ENCODE measurements around the gene SYDE1. TPM values are rescaled to one million over a fixed set of nuclear protein-coding genes. Genes with fewer than 3 reads are reported as not detected.
A peak's percentile ranks its signal among the peaks of the same experiment; 100 is the strongest.
"Not testable (repeated sequence)": the region's sequence is repeated elsewhere in the genome, so short reads cannot be mapped to it uniquely, and the experiment has no call there.

The SYDE1 gene
- total and polyA plus RNA-seq, 12 donors, result 9.4 to 17.1 (median 12.8) TPM

DNA sequence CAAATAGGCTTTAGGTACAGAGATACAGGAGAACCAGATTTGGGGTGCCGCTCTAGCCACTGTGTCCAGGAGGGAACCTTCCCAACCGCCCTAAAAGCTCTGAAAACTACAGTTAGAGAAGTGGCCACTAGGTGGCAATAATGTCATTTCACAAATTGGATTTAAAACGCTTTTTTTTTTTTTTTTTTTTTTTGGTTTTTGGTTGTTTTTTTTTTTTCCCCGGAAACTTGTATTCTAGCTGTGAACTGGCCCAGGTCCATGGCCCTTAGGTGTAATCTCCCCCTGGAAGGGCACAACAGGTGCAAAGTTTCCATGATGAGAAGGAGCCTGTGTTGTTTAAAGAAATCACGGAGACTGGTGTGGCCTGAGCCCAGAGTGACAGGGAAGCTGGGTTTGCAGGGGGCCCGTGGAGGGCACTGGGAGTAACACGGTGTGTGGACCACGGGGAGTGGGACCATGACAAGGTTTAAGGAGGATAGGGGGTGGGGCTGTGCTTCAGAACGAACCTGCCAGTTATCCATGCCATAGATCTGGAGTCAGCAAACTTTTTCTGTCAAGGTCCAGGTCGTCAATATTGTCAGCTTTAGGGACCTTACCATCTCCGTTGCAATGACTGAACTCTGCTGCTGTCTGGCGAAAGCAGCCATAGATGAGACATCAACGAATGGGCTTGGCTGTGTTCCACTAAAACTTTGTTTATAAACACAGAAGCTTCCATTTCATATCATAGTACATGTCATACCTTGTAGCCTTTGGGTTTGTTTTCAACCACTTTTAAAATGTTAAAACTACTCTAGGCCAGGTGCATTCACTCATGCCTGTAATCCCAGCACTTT lies 15.1 kb upstream of the SYDE1 start:
- intact Hi-C loops (cut with DNase I), result loop anchor here in 9 of 10 donors (1.0 to 10.0 kb wide), 10 partner anchors 55 to 465 kb away; partner anchors contain the start of gene RASAL3 (in 1 of the 9)
- Histone ChIP-seq H3K4me1 (peaks cover 0 to 6% (median 0%) of the 10 kb centered on the region in 9 donors), H3K4me3 (no peak overlapping the region), H3K27me3 (peaks cover 0 to 20% (median 6%) of the 10 kb centered on the region in 7 donors), H3K36me3 (no peaks in the 10 kb centered on the region), H3K9me3 (no peaks in the 10 kb centered on the region), H3K27ac (no peak overlapping the region)
- TF ChIP-seq, protein P1, sequence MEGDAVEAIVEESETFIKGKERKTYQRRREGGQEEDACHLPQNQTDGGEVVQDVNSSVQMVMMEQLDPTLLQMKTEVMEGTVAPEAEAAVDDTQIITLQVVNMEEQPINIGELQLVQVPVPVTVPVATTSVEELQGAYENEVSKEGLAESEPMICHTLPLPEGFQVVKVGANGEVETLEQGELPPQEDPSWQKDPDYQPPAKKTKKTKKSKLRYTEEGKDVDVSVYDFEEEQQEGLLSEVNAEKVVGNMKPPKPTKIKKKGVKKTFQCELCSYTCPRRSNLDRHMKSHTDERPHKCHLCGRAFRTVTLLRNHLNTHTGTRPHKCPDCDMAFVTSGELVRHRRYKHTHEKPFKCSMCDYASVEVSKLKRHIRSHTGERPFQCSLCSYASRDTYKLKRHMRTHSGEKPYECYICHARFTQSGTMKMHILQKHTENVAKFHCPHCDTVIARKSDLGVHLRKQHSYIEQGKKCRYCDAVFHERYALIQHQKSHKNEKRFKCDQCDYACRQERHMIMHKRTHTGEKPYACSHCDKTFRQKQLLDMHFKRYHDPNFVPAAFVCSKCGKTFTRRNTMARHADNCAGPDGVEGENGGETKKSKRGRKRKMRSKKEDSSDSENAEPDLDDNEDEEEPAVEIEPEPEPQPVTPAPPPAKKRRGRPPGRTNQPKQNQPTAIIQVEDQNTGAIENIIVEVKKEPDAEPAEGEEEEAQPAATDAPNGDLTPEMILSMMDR (IDR thresholded peaks at IDR 0.05), result peak; percentile 52 to 76 (median 72)
- DNase-seq (peak; percentile 15 to 70), ATAC-seq (peak in 7 of 8 donors; percentile 41 to 64 (median 57))
- 18 to 20% methylated on average over 12 to 13 of the region's 13 CpGs for WGBS, 2 donors

GRCh38 chr19:15093001-15093400 lies 14.2 kb upstream of the SYDE1 start:
- no peak for ATAC-seq
- no peak for DNase-seq
- H3K27me3 ChIP-seq, result peaks cover 0 to 11% (median 0%) of the 10 kb centered on the region in 7 donors
- 80 to 86% methylated on average over 2 of the region's 2 CpGs for WGBS, 2 donors
- no peak overlapping the region for H3K4me3 ChIP-seq
- no peaks in the 10 kb centered on the region for H3K9me3 ChIP-seq
- H3K36me3 ChIP-seq, result no peaks in the 10 kb centered on the region
- H3K4me1 ChIP-seq, result peaks cover 0 to 6% (median 0%) of the 10 kb centered on the region in 9 donors
- TF ChIP-seq, protein P1 (IDR thresholded peaks at IDR 0.05), result no peak
- intact Hi-C loops (cut with DNase I), result loop anchor here in 7 of 10 donors (2.0 to 10.0 kb wide), 8 partner anchors 54 to 464 kb away; partner anchors contain the start of gene RASAL3 (in 1 of the 7)
- H3K27ac ChIP-seq, result no peak overlapping the region

GRCh38 chr19:15096223-15096622 lies 11.0 kb upstream of the SYDE1 start:
- no peak overlapping the region for H3K4me3 ChIP-seq
- H3K4me1 ChIP-seq, result peaks cover 0 to 6% (median 0%) of the 10 kb centered on the region in 9 donors
- H3K27me3 ChIP-seq, result no peaks in the 10 kb centered on the region
- no peaks in the 10 kb centered on the region for H3K36me3 ChIP-seq
- intact Hi-C loops (cut with DNase I), result loop anchor here in 1 of 10 donors (10.0 kb wide), 1 partner anchor 369 kb away; the partner anchor contains the start of gene RASAL3
- DNase-seq, result no peak
- no peaks in the 10 kb centered on the region for H3K9me3 ChIP-seq
- TF ChIP-seq, protein P1 (IDR thresholded peaks at IDR 0.05), result no peak
- H3K27ac ChIP-seq, result no peak overlapping the region
- 73 to 83% methylated on average over 3 of the region's 3 CpGs for WGBS, 2 donors
- ATAC-seq, result no peak

DNA sequence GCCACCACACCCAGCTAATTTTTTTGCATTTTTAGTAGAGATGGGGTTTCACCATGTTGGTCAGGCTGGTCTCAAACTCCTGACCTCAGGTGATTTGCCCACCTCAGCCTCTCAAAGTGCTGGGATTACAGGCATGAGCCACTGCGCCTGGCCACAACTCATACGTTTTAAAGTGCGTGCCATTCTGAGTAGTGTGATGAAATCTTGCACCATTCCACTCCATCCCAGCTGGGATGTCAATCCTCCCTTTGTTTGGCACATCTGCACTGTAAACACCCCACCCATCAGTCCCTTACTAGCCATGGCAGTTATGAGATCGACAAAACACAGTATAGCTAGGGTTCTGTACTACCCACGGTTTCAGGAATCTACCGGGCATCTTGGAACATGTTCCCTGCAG lies 9.2 kb upstream of the SYDE1 start:
- not testable (repeated sequence) for H3K36me3 ChIP-seq, ATAC-seq, H3K4me1 ChIP-seq, H3K27ac ChIP-seq, DNase-seq, H3K4me3 ChIP-seq, H3K27me3 ChIP-seq
- 82 to 91% methylated on average over 6 of the region's 6 CpGs for WGBS, 2 donors
- intact Hi-C loops (cut with DNase I), result loop anchor here in 1 of 10 donors (10.0 kb wide), 1 partner anchor 367 kb away; the partner anchor contains the start of gene RASAL3
- H3K9me3 ChIP-seq, result peaks cover 0 to 13% (median under 1%) of the 10 kb centered on the region in 11 donors
